ENCODE measurements around the gene KLRC1.
"Not testable (repeated sequence)": the region's sequence is repeated elsewhere in the genome, so short reads cannot be mapped to it uniquely, and the experiment has no call there.

- not testable (repeated sequence) for TF ChIP-seq CTCF, POLR2A, POLR2AphosphoS5 (IDR thresholded peaks at IDR 0.05)
Observed at GRCh38 chr12:10422159-10422558, 31.0 kb downstream of the KLRC1 start.

Data from gastroesophageal sphincter (tissue), 3 donors.